Vagina (tissue), 2 donors: ENCODE results near the gene STOX2.

Source experiments
- POLR2A ChIP-seq, 2 donors: fragments of 450-650 bp; IDR thresholded peaks; one replicate each; pipeline ENCODE4 v1.6.1; 2017; ENCODE audit warnings: antibody characterized with exemption in 2 of 2, mild to moderate bottlenecking in 2 of 2, moderate library complexity in 2 of 2
- POLR2AphosphoS5 ChIP-seq, 2 donors: sonication (generic); formaldehyde crosslinking; IDR thresholded peaks; one replicate each; pipeline ENCODE4 v1.9.0; 2017; ENCODE audit warnings: antibody characterized with exemption in 2 of 2, mild to moderate bottlenecking in 2 of 2, low read depth in 1 of 2; ENCODE audit not compliant: insufficient read depth in 1 of 2
- TF ChIP-seq, protein P1 (sequence below), 3 experiments: fragments of 450-650 bp in 2 of 3; fragments of 200-600 bp in 1 of 3; sonication (generic) in 1 of 3; IDR thresholded peaks; one replicate each; pipeline ENCODE4 v1.5.1; 2017 to 2019; ENCODE audit warnings: antibody characterized with exemption in 3 of 3, mild to moderate bottlenecking in 2 of 3, moderate library complexity in 2 of 3

DNA sequence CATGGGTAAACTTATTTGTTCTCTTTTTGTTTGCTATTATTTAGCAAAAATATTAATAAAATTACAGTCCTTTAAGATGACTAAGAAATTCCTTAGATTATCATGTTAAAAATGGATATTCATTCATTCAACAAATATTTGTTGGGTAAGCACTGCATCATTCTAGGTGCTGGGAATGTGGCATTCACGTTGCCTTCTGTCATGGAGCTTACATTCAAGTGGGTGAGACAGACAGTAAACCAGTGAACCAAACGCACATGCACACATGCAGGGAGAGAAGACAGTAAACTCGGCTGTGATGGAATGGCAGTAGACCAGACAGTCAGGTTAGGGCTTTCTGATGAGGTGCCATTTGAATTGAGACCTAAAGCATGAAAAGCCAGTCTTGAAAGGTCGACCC lies 91.8 kb downstream of the STOX2 start:
- TF ChIP-seq, protein P1, sequence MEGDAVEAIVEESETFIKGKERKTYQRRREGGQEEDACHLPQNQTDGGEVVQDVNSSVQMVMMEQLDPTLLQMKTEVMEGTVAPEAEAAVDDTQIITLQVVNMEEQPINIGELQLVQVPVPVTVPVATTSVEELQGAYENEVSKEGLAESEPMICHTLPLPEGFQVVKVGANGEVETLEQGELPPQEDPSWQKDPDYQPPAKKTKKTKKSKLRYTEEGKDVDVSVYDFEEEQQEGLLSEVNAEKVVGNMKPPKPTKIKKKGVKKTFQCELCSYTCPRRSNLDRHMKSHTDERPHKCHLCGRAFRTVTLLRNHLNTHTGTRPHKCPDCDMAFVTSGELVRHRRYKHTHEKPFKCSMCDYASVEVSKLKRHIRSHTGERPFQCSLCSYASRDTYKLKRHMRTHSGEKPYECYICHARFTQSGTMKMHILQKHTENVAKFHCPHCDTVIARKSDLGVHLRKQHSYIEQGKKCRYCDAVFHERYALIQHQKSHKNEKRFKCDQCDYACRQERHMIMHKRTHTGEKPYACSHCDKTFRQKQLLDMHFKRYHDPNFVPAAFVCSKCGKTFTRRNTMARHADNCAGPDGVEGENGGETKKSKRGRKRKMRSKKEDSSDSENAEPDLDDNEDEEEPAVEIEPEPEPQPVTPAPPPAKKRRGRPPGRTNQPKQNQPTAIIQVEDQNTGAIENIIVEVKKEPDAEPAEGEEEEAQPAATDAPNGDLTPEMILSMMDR (IDR thresholded peaks at IDR 0.05), result no peak
- TF ChIP-seq POLR2A (IDR thresholded peaks at IDR 0.05) (no peak), POLR2AphosphoS5 (IDR thresholded peaks at IDR 0.05; ENCODE audit: insufficient read depth in 1 of 2, low read depth in 1 of 2) (no peak)
